ENCODE measurements around the gene KCNMB2.

The KCNMB2 gene

DNA sequence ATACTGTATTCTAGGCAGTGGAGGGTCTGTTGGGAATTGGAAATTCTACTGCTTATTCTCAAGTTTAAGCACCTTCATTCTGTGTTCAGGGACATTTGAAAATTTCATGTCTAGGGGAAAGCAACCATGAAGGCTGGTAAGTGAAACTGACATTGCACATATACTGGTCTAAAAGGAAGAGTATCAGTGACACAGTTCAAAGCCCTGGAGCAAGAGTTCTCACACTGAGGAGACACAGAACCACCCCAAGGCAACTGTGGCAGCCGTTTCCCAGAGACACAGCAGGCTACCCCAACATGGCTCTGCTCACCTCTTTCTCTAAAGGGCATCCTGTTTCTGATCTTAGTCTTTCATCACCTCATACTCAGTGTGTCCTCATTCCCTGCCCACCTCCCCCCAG lies 67.5 kb downstream of the KCNMB2 start:
- Histone ChIP-seq H3K27ac (ENCODE audit: low read depth, low read length) (no peak overlapping the region), H3K36me3 (ENCODE audit: control insufficient read depth, low read length) (no peaks in the 10 kb centered on the region), H3K4me1 (ENCODE audit: control insufficient read depth, low read length) (no peaks in the 10 kb centered on the region), H3K4me2 (ENCODE audit: low read length) (no peak overlapping the region), H3K9me2 (replicated peaks; ENCODE audit: control insufficient read depth, low read length) (no peaks in the 10 kb centered on the region), H4K20me1 (ENCODE audit: control insufficient read depth, insufficient read depth, low read depth, low read length) (no peaks in the 10 kb centered on the region), H3F3A (ENCODE audit: control insufficient read depth, insufficient read depth) (no peaks in the 10 kb centered on the region), H3K27me3 (ENCODE audit: control insufficient read depth, low read length) (no peaks in the 10 kb centered on the region), H3K79me2 (ENCODE audit: control insufficient read depth, low read length) (no peaks in the 10 kb centered on the region), H3K9me3 (ENCODE audit: control insufficient read depth, insufficient read depth, low read length) (no peaks in the 10 kb centered on the region), H3K4me3 (ENCODE audit: low read length) (no peak overlapping the region)
- TF ChIP-seq, protein P1, sequence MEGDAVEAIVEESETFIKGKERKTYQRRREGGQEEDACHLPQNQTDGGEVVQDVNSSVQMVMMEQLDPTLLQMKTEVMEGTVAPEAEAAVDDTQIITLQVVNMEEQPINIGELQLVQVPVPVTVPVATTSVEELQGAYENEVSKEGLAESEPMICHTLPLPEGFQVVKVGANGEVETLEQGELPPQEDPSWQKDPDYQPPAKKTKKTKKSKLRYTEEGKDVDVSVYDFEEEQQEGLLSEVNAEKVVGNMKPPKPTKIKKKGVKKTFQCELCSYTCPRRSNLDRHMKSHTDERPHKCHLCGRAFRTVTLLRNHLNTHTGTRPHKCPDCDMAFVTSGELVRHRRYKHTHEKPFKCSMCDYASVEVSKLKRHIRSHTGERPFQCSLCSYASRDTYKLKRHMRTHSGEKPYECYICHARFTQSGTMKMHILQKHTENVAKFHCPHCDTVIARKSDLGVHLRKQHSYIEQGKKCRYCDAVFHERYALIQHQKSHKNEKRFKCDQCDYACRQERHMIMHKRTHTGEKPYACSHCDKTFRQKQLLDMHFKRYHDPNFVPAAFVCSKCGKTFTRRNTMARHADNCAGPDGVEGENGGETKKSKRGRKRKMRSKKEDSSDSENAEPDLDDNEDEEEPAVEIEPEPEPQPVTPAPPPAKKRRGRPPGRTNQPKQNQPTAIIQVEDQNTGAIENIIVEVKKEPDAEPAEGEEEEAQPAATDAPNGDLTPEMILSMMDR (IDR thresholded peaks at IDR 0.05; ENCODE audit: low read depth, low read length, poor library complexity, severe bottlenecking), result no peak
- no peak for TF ChIP-seq EZH2phosphoT487 (IDR thresholded peaks at IDR 0.05; ENCODE audit: borderline replicate concordance, low read length)

DNA sequence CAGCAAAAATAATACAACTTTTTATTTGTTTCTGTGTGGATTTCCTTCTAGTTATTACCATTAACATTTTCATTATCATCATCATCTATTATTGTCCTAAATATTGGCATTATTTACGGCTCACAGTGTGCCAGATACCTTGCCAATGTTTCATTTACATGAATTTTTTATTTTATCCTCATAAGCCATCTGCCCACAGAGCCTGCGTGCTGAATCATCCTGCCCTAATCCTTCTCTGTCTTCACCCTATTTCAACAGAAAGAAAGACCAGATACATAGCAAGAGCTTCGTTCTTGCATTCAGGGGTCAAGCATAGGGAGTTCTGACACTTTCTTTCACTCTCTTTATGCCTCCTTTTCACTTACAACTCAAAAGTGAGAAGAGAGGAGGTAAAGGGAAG lies 82.0 kb downstream of the KCNMB2 start:
- H3K4me3 ChIP-seq (ENCODE audit: low read length), result no peak overlapping the region
- H3K27me3 ChIP-seq (ENCODE audit: control insufficient read depth, low read length), result no peaks in the 10 kb centered on the region
- no peaks in the 10 kb centered on the region for H3K79me2 ChIP-seq (ENCODE audit: control insufficient read depth, low read length)
- no peak overlapping the region for H3K4me2 ChIP-seq (ENCODE audit: low read length)
- no peak for TF ChIP-seq EZH2phosphoT487 (IDR thresholded peaks at IDR 0.05; ENCODE audit: borderline replicate concordance, low read length)
- H3K9me2 ChIP-seq (replicated peaks; ENCODE audit: control insufficient read depth, low read length), result no peaks in the 10 kb centered on the region
- no peaks in the 10 kb centered on the region for H3F3A ChIP-seq (ENCODE audit: control insufficient read depth, insufficient read depth)
- no peaks in the 10 kb centered on the region for H3K36me3 ChIP-seq (ENCODE audit: control insufficient read depth, low read length)
- no peaks in the 10 kb centered on the region for H4K20me1 ChIP-seq (ENCODE audit: control insufficient read depth, insufficient read depth, low read depth, low read length)
- H3K4me1 ChIP-seq (ENCODE audit: control insufficient read depth, low read length), result peaks cover 3% of the 10 kb centered on the region; the same call in 1 of the 2 replicates
- H3K27ac ChIP-seq (ENCODE audit: low read depth, low read length), result no peak overlapping the region
- H3K9me3 ChIP-seq (ENCODE audit: control insufficient read depth, insufficient read depth, low read length), result no peaks in the 10 kb centered on the region

DNA sequence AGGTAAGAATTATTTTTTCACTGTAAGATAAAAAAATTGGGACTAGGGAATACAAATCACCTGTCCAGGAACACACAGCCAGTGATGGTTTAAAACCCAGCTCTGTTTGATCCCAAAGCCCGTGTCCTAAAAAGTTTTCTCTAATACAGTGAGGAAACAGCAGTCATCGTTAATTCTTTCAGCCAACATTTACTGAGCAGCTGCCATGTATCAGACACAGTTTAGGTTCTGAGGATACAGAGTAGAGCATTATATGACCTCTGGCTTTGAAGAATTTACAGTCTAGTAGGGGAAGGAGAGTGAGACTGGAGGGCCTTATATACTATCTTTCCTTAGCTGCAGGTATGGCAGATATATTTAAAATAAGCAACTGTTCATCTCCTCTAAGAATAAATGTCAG lies 82.7 kb downstream of the KCNMB2 start:
- Histone ChIP-seq H3K9me2 (replicated peaks; ENCODE audit: control insufficient read depth, low read length) (no peaks in the 10 kb centered on the region), H3K4me2 (ENCODE audit: low read length) (no peak overlapping the region), H3K27ac (ENCODE audit: low read depth, low read length) (no peak overlapping the region), H3K79me2 (ENCODE audit: control insufficient read depth, low read length) (no peaks in the 10 kb centered on the region), H3K4me3 (ENCODE audit: low read length) (no peak overlapping the region), H3K9me3 (ENCODE audit: control insufficient read depth, insufficient read depth, low read length) (no peaks in the 10 kb centered on the region), H4K20me1 (ENCODE audit: control insufficient read depth, insufficient read depth, low read depth, low read length) (no peaks in the 10 kb centered on the region), H3K27me3 (ENCODE audit: control insufficient read depth, low read length) (no peaks in the 10 kb centered on the region), H3K4me1 (ENCODE audit: control insufficient read depth, low read length) (peaks cover 3% of the 10 kb centered on the region; the same call in 1 of the 2 replicates), H3K36me3 (ENCODE audit: control insufficient read depth, low read length) (no peaks in the 10 kb centered on the region), H3F3A (ENCODE audit: control insufficient read depth, insufficient read depth) (no peaks in the 10 kb centered on the region)
- TF ChIP-seq, protein P1 (IDR thresholded peaks at IDR 0.05; ENCODE audit: low read depth, low read length, poor library complexity, severe bottlenecking), result no peak
- TF ChIP-seq EZH2phosphoT487 (IDR thresholded peaks at IDR 0.05; ENCODE audit: borderline replicate concordance, low read length), result no peak

DNA sequence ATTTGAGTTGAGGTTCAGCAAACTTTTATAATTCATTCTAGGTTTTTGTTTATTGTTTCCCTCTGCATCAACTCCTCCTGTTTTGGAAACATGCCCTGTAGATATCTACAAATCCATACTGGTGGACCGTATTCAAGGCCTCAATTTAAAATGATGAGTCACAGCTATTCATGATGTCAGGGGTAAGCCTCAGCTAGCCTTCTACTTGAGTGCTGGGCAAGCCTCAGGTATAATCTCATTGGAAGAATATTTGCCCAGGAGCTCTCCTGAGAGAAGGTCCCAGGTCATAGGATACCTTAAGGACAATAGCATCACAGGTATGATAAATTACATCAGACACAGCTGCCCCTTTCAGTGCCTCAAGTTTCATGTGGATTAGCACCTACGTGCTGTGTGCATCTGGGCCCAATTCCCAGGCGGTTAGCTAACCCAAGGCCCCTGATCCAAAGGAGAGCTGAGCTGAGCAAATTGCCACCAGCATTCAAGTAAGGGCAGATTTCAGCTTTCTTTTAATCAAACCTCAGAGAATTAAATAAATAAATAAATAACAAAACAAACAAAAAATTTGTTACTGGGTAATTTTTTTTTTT lies 87.5 kb downstream of the KCNMB2 start:
- H3K4me2 ChIP-seq (ENCODE audit: low read length), result no peak overlapping the region
- TF ChIP-seq, protein P1 (IDR thresholded peaks at IDR 0.05; ENCODE audit: low read depth, low read length, poor library complexity, severe bottlenecking), result no peak
- TF ChIP-seq EZH2phosphoT487 (IDR thresholded peaks at IDR 0.05; ENCODE audit: borderline replicate concordance, low read length), result no peak

More for the DNA sequence above, 87.5 kb downstream of the KCNMB2 start:
- no peak overlapping the region for H3K27ac ChIP-seq (ENCODE audit: low read depth, low read length)
- no peaks in the 10 kb centered on the region for H4K20me1 ChIP-seq (ENCODE audit: control insufficient read depth, insufficient read depth, low read depth, low read length)
- no peaks in the 10 kb centered on the region for H3F3A ChIP-seq (ENCODE audit: control insufficient read depth, insufficient read depth)
- no peaks in the 10 kb centered on the region for H3K4me1 ChIP-seq (ENCODE audit: control insufficient read depth, low read length)
- H3K9me2 ChIP-seq (replicated peaks; ENCODE audit: control insufficient read depth, low read length), result no peaks in the 10 kb centered on the region
- no peaks in the 10 kb centered on the region for H3K36me3 ChIP-seq (ENCODE audit: control insufficient read depth, low read length)
- H3K9me3 ChIP-seq (ENCODE audit: control insufficient read depth, insufficient read depth, low read length), result no peaks in the 10 kb centered on the region
- no peak overlapping the region for H3K4me3 ChIP-seq (ENCODE audit: low read length)
- no peaks in the 10 kb centered on the region for H3K79me2 ChIP-seq (ENCODE audit: control insufficient read depth, low read length)
- no peaks in the 10 kb centered on the region for H3K27me3 ChIP-seq (ENCODE audit: control insufficient read depth, low read length)

All from DOHH2 (cell line).